ENCODE measurements around the gene HOXB6. TPM values are rescaled to one million over a fixed set of nuclear protein-coding genes. Genes with fewer than 3 reads are reported as not detected.

The HOXB6 gene
- total RNA-seq, 4 donors from 2014 or later = 9.2 to 22.7 (median 15.5) TPM

GRCh38 chr17:48640858-48641180 lies 36.0 kb upstream of the HOXB6 start:
- DNase-seq (ENCODE audit: low spot score) = no peak
- no peak for TF ChIP-seq CTCF (IDR thresholded peaks at IDR 0.05)
- ATAC-seq (ENCODE audit: low FRiP score) = no peak

- no peak for TF ChIP-seq CTCF (IDR thresholded peaks at IDR 0.05)
- ATAC-seq (ENCODE audit: low FRiP score) = no peak
- no peak for DNase-seq (ENCODE audit: low spot score)
Measured at GRCh38 chr17:48639982-48640857, 35.4 kb upstream of the HOXB6 start.

GRCh38 chr17:48639136-48639535 lies 34.4 kb upstream of the HOXB6 start:
- ATAC-seq (ENCODE audit: low FRiP score) = no peak
- DNase-seq (ENCODE audit: low spot score) = no peak

GRCh38 chr17:48637323-48638260 lies 32.8 kb upstream of the HOXB6 start:
- DNase-seq (ENCODE audit: low spot score) (no peak), ATAC-seq (ENCODE audit: low FRiP score) (peak; percentile 31)
- TF ChIP-seq CTCF (IDR thresholded peaks at IDR 0.05) = no peak

More at GRCh38 chr17:48639136-48639535, 34.4 kb upstream of the HOXB6 start:
- no peak for TF ChIP-seq CTCF (IDR thresholded peaks at IDR 0.05)

- DNase-seq (ENCODE audit: low spot score) (no peak), ATAC-seq (ENCODE audit: low FRiP score) (no peak)
- no peak for TF ChIP-seq CTCF (IDR thresholded peaks at IDR 0.05)
Measured at GRCh38 chr17:48636177-48637018, 31.6 kb upstream of the HOXB6 start.

GRCh38 chr17:48634493-48635208 lies 29.9 kb upstream of the HOXB6 start:
- DNase-seq (ENCODE audit: low spot score) (no peak), ATAC-seq (ENCODE audit: low FRiP score) (no peak)
- TF ChIP-seq CTCF (IDR thresholded peaks at IDR 0.05) = no peak

Data from omental fat pad (tissue), 4 donors.